Measurements from ENCODE around the gene MS4A5.
"Not testable (repeated sequence)": the region's sequence is repeated elsewhere in the genome, so short reads cannot be mapped to it uniquely, and the experiment has no call there.

The MS4A5 gene

GRCh38 chr11:60429272-60429671 is at the start of gene MS4A5:
TSS of gene MS4A5 (plus strand) at chr11:60429572. CDS start at chr11:60429675, 103 bp downstream.
- no peak for DNase-seq

GRCh38 chr11:60389279-60389910 is 40.0 kb upstream of the MS4A5 start:
- no peak for DNase-seq

- DNase-seq = no peak
Measured at GRCh38 chr11:60390419-60390818, 39.0 kb upstream of the MS4A5 start.

GRCh38 chr11:60392361-60392760 is 37.0 kb upstream of the MS4A5 start:
- DNase-seq = no peak

- DNase-seq = no peak
Measured at GRCh38 chr11:60393016-60393415, 36.4 kb upstream of the MS4A5 start.

- no peak for DNase-seq
Measured at GRCh38 chr11:60394666-60395380, 34.5 kb upstream of the MS4A5 start.

GRCh38 chr11:60396382-60396781 is 33.0 kb upstream of the MS4A5 start, which contains the start of gene MS4A14:
TSS of gene MS4A14 (plus strand) at chr11:60396459. CDS start at chr11:60396579, 120 bp downstream.
- DNase-seq = no peak

- DNase-seq = peak; percentile 44
Measured at GRCh38 chr11:60396799-60397198, 32.6 kb upstream of the MS4A5 start.

GRCh38 chr11:60420015-60420414 is 9.4 kb upstream of the MS4A5 start:
- DNase-seq = no peak

GRCh38 chr11:60422609-60423008 is 6.8 kb upstream of the MS4A5 start:
- no peak for DNase-seq

GRCh38 chr11:60428517-60428916 is 855 bp upstream of the MS4A5 start:
- no peak for DNase-seq

GRCh38 chr11:60431251-60431650 is 1.9 kb downstream of the MS4A5 start:
- DNase-seq = no peak

GRCh38 chr11:60433401-60433800 is 4.0 kb downstream of the MS4A5 start:
- no peak for DNase-seq

- DNase-seq = no peak
Measured at GRCh38 chr11:60447070-60447469, 17.7 kb downstream of the MS4A5 start.

GRCh38 chr11:60447846-60448245 is 18.5 kb downstream of the MS4A5 start:
- no peak for DNase-seq

- DNase-seq = not testable (repeated sequence)
Measured at GRCh38 chr11:60451185-60451584, 21.8 kb downstream of the MS4A5 start.

- no peak for DNase-seq
Measured at GRCh38 chr11:60454212-60454611, 24.8 kb downstream of the MS4A5 start.

GRCh38 chr11:60455531-60456042 is 26.2 kb downstream of the MS4A5 start, which contains the start of gene MS4A1:
TSS of gene MS4A1 (plus strand) at chr11:60455847. CDS start at chr11:60462375, 6,528 bp downstream.
- DNase-seq = no peak

- no peak for DNase-seq
Measured at GRCh38 chr11:60457576-60457975, 28.2 kb downstream of the MS4A5 start.

- no peak for DNase-seq
Measured at GRCh38 chr11:60459345-60459744, 30.0 kb downstream of the MS4A5 start.

GRCh38 chr11:60468829-60469228 is 39.5 kb downstream of the MS4A5 start:
- no peak for DNase-seq

- DNase-seq = no peak
Measured at GRCh38 chr11:60469723-60470122, 40.4 kb downstream of the MS4A5 start.

GRCh38 chr11:60477035-60477445 is 47.7 kb downstream of the MS4A5 start:
- DNase-seq = no peak

- DNase-seq = peak; percentile 42
Measured at GRCh38 chr11:60482361-60482760, 53.0 kb downstream of the MS4A5 start.

All from GDM1 (cell line).